Gastrocnemius medialis (tissue), 4 donors: ENCODE results near the gene BAHCC1.

ENCODE experiments used
- CTCF ChIP-seq, 5 experiments: fragments of 450-650 bp in 3 of 5; fragments of 200-600 bp in 2 of 5; sonication (generic) in 2 of 5; IDR thresholded peaks in 4 of 5; conservative IDR thresholded peaks in 1 of 5; 1 replicate in 4 of 5; 2 replicates in 1 of 5; pipeline ENCODE4 v1.5.1; 2016 to 2019; ENCODE audit warnings: antibody characterized with exemption in 5 of 5, mild to moderate bottlenecking in 3 of 5, moderate library complexity in 3 of 5
- POLR2A ChIP-seq, 2 donors: fragments of 450-650 bp; IDR thresholded peaks; one replicate each; pipeline ENCODE4 v1.6.1; 2017; ENCODE audit warnings: antibody characterized with exemption in 2 of 2, mild to moderate bottlenecking in 2 of 2, moderate library complexity in 2 of 2

GRCh38 chr17:81379523-81379942 is 15.7 kb upstream of the BAHCC1 start:
- TF ChIP-seq CTCF (IDR thresholded peaks at IDR 0.05 in 4 of 5, conservative IDR thresholded peaks at IDR 0.05 in 1 of 5) (no peak), POLR2A (IDR thresholded peaks at IDR 0.05) (no peak)
